GM19395 (cell line): ENCODE measurements around the gene HMGCL.
A peak's percentile ranks its signal among the peaks of the same experiment; 100 is the strongest.
"Not testable (repeated sequence)": the region's sequence is repeated elsewhere in the genome, so short reads cannot be mapped to it uniquely, and the experiment has no call there.

Experiments
- ATAC-seq: cut with Tn5 transposase; IDR thresholded peaks from one replicate; pipeline ENCODE4 v1.9.1; 2021; ENCODE audit warnings: mild to moderate bottlenecking, moderate library complexity; ENCODE audit not compliant: unreplicated experiment

HMGCL gene

DNA sequence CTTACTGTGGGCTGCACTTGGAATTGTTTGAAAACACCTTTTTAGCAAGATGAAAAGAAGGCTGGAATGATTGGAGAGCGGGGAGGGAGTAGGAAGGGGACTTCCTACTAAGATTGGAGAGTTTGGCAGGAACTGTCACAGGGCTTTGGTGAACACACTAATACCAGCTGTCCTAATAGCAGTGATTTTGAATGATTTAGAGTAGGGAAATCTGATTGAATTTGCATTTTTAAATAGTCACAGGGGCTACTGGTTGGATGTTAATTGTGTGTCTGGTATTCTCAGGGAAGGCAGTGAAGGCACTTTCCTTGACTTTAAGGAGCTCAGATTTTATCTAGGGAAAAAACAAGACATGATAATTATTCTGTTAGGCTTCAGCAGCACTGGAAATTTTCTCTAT, 2.5 kb upstream of the HMGCL start:
- no peak for ATAC-seq

DNA sequence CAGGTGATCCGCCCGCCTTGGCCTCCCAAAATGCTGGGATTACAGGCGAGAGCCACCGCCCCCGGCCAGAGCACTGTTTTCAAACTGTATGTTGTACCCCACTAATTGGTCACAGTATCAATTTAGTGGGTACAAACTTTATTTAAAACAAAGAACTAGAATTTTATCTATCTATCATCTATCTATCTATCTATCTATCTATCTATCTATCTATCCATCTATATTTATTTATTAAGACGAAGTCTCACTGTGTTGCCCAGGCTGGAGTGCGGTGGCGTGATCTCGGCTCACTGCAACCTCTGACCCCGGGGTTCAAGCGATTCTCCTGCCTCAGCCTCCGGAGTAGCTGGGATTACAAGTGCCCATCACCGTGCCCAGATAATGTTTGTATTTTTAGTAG, 1.4 kb upstream of the HMGCL start:
- ATAC-seq, result not testable (repeated sequence)

DNA sequence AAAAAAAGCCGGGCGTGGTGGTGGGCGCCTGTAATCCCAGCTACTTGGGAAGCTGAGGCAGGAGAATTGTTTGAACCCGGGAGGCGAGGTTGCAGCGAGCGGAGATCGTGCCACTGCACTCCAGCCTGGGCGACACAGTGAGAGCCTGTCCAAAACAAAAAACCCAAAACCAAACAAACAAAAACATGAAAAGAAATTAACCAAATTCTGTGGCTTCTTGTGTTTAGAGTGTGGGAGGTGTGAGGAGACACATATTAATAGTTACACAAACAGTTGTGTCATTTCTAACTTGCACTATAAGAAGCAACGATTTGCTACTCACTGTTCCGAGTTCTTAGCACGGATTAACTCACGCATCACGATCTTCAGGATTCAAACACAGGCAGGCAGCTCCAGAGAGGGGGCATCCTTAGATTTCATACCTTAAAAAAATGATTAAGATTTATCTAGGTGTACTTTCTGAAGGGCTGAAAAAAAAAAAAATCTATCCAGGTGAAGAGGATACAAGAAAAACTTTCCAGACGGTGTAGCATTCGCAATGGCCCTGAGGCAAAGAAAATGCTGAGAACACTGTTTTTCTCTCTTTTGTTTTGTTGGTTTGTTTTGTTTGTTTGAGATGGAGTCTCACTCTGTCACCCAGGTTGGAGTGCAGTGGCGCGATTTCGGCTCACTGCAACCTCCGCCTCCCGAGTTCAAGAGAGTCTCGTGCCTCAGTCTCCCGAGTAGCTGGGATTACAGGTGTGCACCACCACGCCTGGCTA, 713 bp upstream of the HMGCL start:
- ATAC-seq, result peak; percentile 47

DNA sequence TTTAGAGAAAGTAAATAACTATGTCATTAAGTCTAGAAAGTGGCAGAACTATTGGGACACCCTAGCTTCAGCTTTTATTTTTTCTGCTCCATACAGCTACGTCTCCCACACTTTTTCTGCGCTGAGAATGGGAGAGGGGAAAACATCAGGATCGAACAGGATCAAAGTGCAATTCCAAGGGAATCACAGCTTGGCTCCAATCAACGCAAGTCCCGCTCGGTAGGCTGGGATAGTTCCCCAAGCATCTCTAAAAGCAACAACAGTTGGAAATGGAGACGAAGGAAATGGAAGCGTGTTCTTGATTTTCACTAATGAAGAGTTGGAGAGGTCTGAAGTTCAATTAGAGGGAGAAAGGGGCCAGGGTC, 536 bp downstream of the HMGCL start:
- no peak for ATAC-seq

DNA sequence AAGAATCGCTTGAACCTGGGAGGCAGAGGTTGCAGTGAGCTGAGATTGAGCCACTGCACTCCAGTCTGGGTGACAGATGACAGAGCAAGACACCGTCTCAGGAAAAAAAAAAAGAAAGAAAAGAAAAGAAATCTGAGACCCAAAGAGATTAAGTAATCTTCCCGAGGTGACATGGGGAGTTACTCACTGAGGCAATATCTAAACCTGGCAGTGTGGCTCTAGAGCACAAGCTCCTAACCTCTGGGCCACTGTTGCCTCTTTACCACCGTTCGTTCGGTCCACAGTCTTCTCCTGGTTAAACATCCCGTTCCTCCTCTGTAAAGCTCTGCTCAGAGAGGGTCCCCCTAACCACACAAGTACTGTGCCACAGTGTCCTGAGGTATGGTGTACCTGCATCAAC, 1.5 kb downstream of the HMGCL start:
- no peak for ATAC-seq

DNA sequence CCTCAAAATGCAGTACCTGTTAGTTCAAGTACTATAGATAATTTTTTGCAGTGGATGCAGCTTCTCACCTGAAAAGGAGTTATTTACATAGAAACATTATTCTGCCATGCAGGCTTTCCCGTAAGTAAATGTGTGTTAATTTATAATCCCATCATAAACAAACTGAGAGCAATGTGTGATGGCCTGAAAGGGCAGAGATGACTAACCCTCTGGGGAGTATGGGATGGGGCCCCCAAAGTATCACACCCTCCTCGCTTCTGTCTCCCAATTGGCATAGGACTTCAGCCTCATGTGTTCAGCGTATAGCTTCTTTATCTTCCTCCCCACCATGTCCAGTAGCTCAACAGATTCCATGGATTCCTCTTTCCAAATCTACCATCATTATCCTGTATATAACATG, 7.6 kb downstream of the HMGCL start:
- no peak for ATAC-seq

DNA sequence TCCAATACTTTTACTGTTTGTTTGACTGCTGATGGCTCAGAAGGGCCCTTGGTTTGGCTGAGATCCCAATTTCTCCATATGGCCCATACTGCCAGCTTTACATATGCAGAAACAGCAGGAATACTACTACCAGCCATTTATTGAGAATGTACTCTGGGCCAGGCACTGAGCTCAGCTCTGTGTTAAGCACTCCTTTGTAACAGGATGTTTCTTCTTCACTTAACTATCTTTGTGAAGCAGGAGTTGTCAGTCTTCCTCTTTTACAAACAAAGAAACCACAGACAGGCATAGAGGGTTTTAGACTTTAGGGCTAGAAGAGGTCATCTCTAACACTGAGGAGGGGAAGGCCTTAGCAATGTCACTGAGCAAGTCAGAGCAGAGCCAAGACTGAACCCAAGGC, 8.3 kb downstream of the HMGCL start:
- no peak for ATAC-seq

DNA sequence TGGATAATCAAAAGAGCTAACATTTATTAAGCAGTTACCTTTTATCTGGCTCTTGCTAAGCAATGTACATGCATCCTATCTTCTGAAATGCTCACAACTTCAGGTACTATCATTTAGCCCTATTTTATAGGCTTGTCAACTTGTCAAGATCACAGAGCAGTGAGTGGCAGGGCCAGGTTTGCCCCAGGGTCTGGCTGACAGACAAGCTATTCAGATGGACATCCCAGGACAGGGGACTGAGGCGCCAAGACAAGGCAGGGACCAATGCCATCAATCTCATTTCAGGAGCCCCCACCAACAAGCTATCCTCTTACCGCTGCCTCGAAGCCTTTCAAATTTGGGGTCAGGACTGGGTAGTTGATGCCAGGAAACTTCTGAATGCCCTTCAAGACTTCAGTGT, 8.9 kb downstream of the HMGCL start:
- no peak for ATAC-seq

DNA sequence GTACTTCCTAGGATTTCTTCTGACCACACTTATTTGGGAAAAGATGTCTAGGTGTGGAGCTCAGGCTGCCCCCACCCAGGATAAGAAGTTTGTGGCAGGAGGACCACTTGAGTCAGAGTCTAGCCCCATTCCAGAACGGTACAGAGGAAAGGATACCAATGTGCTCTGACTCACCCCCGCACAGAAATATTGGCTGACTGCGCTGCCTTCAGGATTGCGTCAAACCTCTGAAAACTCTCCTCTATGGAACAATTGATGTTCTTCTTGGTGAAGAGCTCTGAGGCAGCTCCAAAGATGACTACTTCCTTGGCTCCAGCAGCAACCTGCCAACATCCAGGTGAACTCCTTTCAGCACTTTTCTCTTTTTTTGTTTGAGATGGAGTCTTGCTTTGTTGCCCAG, 11.2 kb downstream of the HMGCL start:
- no peak for ATAC-seq

DNA sequence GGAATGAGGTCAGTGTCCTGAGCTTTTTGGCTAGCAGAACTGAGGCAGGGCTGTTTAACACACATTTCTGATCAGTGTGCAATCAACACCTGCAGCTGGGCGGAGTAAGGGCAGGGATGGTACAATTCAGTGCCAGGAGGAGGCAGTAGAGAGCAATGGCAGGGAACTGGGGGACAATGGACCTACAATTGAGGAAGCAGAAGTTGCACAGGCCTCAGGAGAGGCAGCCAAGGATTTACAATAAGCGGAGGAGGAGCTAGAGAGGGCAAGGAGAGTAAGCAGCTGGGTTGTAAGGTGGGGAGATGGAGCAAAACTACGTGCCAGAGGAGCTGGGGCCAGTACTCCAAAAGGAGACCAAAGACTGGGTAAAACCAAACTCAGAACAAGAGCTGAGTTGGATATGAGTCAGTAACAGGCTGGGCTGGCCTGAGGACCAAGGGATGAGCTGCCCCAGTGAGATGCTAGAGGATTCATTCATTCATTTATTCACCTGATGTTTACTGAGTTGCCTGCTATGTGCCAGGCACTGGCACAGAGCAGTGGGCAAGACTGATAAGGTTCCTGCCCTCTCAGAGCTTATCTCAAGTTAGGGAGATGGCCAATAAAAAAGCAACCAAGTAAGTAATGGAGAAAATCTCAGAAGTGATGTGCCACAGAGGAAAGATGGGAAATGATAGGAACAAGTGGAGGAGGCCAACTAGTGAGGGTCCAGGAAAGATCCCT, 14.2 kb downstream of the HMGCL start:
- no peak for ATAC-seq

DNA sequence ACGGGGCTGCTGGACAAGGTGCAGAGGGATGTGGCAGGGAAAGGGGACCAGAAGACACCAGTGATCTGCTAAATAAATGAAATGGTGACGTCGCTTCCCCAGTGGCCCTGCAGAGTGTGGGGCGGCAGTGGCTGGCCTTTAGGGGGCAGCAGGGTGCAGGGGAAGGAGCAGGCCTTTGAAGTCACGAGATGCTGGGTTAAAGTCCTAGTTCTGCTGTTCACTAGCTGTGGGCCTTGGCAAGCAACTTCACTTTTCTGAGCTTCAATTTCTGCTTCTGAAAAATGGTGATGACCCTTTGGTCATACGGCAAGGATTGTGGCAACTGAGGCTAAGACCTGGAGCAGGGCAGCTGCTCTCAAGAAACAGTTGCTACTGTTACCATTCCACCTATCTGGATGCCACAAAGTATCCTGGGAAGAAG, 15.5 kb downstream of the HMGCL start:
- ATAC-seq, result no peak

DNA sequence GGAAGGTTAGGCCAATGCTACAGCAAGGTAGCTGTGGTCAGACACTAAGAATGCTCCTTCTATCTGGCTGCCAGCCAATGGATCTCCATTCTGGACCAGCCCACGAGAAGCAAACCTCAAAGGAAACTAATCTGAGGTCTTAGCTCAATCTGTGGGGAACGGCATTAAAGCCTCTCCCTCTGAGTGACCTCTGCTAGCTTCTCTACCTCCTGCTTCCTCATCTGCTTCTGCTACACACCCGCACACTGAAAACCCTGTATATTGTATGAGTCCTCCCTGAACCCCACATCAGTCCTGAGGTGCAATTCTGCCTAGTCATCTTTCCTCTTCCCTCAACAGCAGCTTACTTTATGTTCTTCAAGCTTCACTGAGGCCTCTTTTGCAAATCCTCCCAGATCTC, 17.8 kb downstream of the HMGCL start:
- no peak for ATAC-seq

DNA sequence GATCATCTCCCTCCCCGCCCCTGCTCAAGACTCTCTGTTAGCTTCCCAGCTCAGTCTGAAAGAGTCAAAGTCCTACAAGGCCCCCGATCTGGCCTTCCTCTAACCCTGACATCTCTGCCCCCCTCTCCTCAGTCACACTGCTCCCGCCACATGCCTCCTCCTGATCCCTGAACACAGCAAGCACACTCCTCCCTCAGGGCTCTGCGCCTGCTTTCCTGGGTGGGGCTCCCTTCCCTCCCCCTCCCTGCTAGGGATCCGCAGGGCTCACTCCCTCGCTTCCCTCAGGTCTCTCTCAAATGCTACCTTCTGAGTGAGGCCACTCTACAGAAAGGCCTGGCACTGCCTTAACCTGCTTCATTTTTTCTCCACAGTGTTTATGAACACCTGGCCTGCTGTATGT, 18.9 kb downstream of the HMGCL start:
- ATAC-seq, result no peak

DNA sequence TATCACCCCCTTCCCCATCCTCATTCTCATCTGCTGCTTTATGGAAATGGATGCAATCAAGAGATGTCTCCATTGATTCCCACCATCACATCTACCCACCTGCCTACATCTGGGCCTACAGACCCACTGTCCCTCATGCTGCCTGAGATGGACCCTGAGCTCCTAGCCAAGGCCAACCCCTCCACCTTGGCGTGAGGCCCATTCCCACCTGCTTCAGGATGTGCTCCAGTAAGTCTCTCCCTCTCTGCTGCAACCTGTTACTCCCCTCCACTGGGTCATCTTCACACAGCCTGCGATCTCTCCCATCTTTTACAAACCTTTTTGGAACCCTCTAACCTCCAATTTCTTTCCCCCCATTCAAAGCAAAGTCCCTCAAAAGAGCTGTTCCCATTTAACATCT, 20.2 kb downstream of the HMGCL start:
- ATAC-seq, result no peak

DNA sequence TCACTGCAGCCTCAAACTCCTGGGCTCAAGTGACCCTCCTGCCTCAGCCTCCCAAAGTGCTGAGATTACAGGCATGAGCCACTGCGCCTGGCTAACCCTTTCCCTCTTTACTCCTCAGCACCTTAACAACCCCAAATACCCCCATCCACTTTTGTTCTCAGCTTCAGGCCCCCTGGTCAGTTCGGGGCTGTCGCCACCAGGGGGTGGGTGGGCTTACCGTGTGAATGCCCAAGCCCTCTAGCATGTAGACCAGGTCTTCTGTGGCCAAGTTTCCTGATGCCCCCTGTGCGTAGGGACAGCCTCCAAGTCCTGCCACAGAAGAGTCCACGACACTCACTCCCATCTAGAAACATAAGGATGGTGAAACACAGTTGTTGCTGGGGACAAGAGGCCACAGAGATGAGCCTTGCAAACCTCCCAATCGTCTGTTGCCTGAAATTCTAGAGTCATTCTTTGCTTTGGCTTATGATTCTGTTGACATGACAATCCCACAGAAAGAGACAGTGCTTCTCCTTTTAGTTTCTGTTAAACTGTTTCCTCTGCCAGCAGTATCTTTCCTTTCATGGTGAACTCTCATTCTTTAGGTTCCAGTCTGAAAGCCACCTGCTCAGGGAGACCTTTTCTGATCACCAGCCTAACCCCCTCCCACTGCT, 20.9 kb downstream of the HMGCL start:
- no peak for ATAC-seq

DNA sequence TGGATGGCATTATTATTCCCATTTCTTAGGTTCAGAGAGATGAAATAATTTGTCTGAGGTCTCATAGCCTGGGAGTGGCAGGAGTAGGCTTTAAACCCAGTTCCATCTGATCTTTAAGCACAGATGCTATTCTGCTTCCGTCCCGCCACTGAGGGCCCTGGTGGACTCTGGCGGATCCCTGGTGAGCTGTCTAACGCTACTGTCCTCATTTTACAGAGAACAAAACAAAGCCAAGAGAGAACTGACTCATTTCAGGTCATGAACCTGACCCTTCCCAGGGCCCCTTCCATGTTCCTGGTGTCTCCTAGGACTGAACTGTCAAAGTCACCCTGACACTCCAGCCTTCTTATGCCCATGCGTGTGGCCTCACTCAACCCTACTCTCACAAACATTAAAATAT, 21.6 kb downstream of the HMGCL start:
- no peak for ATAC-seq

DNA sequence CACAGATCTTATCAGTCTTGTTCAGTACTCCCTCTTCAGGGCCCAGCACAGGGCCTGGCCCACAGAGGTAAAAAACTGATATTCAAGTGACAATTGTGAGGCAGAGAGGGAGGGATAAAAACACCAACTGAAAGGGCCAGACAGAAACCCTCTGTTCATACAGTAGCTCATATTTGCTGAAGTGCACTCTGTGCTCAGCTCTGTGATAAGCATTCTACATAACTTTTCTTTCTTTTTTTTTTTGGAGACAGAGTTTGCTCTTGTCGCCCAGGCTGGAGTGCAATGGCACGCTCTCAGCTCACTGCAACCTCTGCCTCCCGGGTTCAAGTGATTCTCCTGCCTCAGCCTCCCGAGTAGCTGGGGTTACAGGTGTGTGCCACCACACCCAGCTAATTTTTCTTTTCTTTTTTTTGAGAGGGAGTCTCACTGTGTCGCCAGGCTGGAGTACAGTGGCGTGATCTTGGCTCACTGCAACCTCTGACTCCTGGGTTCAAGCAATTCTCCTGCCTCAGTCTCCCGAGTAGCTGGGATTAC, 22.4 kb downstream of the HMGCL start:
- not testable (repeated sequence) for ATAC-seq

DNA sequence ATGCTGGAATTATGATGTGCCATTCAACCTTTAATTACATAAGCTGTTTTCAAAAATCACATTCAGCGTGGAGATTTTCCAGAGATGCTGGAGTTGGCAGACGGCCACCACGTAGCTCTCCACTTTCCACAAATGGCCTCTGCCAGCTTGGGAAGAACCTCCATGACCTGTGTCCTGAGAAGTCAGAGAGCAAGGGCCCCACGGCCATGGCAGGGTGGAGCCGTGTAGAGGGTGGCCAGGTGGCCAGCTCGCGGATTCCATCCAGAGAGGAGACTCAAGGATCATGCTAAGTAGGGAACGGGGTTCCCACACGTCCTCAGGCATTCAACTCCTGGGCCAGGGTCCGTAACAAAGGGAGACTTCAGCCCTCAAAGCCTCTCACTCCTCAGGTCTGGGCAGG, 23.4 kb downstream of the HMGCL start:
- ATAC-seq, result no peak

DNA sequence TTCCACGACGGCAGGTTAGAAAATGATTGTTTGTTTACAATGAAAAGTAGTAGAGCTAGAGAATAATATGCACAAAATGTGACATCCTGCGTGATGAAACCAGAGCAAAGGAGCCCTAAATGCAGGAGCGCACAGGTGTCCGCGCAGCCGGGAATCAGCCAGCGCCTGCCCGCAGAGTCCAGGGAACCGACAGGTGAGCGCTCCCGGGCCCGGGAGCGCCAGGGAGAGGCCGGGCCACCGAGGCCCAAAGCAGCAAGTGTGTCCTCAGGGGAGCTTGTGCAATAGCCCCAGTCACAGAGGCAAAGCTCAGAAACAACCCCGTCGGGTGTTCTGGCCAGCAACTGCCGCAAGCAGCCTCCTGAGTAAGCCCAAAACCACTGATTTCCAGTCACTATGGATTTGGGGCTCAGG, 23.9 kb downstream of the HMGCL start:
- ATAC-seq, result no peak

DNA sequence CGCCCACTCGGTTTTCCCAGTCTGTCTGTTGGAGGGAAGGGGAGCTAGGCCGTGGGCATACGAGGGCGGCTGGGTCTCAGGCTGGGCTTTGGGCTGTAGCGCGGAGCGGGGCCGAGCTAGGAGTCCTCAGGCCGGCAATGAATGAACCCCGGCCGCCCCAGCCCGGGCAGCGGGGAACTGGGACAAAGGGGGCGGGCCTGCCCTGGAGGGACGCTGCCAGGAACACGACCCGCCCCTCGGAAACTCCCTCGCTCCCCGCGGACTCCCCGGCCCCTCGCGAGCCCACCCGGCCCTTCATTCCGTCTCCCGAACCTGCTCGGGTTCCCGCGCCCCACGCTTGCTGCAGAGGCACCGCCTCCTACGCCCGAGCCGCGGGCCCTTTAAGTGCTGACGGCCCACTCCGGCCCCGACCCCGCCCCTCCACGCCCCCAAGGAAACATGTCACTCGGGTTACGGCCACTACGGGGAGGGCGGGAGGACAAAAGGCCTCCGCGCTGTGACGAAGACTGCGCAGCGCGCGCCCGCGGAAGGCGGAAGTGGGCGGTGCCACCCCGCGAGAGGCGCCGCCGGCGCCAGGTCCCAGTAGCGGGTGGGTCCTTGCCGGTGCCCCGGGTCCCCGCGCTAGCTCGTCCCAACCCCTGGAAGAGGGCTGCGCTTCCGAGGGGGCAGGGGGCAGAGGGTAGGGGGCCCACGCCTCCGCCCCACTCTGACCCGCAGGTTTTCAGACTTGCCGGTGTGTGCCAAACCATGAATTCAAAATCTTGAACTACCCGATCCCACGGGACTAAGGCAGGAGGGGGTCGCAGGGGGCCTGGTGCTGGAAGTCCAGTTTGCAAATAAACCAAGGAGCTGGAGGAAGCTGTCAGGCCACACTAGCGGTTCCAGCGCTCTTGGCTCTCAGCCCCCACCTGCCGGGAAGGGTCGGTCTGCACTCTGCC, 24.6 kb downstream of the HMGCL start, which contains the start of gene GALE:
Gene GALE (minus strand): TSS at position 355 of the 938 bp plus-strand sequence. CDS start 1,747 bp downstream, outside the sequence.
- ATAC-seq, result peak; percentile 71
